ENCODE measurements around the gene MDFIC.

The MDFIC gene

GRCh38 chr7:115040057-115040456 is 118.2 kb downstream of the MDFIC start:
- DNase-seq (ENCODE audit: low read depth in 2 of 2): no peak

GRCh38 chr7:115040495-115040894 is 118.6 kb downstream of the MDFIC start:
- DNase-seq (ENCODE audit: low read depth in 2 of 2): no peak

GRCh38 chr7:115042596-115042995 is 120.7 kb downstream of the MDFIC start:
- no peak for DNase-seq (ENCODE audit: low read depth in 2 of 2)

GRCh38 chr7:115043605-115044004 is 121.7 kb downstream of the MDFIC start:
- no peak for DNase-seq (ENCODE audit: low read depth in 2 of 2)

- DNase-seq (ENCODE audit: low read depth in 2 of 2): no peak
Observed at GRCh38 chr7:115044224-115044623, 122.3 kb downstream of the MDFIC start.

GRCh38 chr7:115047958-115048720 is 126.2 kb downstream of the MDFIC start:
- no peak for DNase-seq (ENCODE audit: low read depth in 2 of 2)

- DNase-seq (ENCODE audit: low read depth in 2 of 2): no peak
Observed at GRCh38 chr7:115052706-115053105, 130.8 kb downstream of the MDFIC start.

GRCh38 chr7:115054478-115055065 is 132.7 kb downstream of the MDFIC start:
- DNase-seq (ENCODE audit: low read depth in 2 of 2): no peak

GRCh38 chr7:115056019-115056418 is 134.1 kb downstream of the MDFIC start:
- no peak for DNase-seq (ENCODE audit: low read depth in 2 of 2)

GRCh38 chr7:115058726-115059125 is 136.8 kb downstream of the MDFIC start:
- DNase-seq (ENCODE audit: low read depth in 2 of 2): no peak

GRCh38 chr7:115059321-115059720 is 137.4 kb downstream of the MDFIC start:
- no peak for DNase-seq (ENCODE audit: low read depth in 2 of 2)

GRCh38 chr7:115060095-115060870 is 138.4 kb downstream of the MDFIC start:
- no peak for DNase-seq (ENCODE audit: low read depth in 2 of 2)

- DNase-seq (ENCODE audit: low read depth in 2 of 2): no peak
Observed at GRCh38 chr7:115066050-115066449, 144.2 kb downstream of the MDFIC start.

- DNase-seq (ENCODE audit: low read depth in 2 of 2): no peak
Observed at GRCh38 chr7:115066634-115067033, 144.7 kb downstream of the MDFIC start.

GRCh38 chr7:115068220-115068619 is 146.3 kb downstream of the MDFIC start:
- DNase-seq (ENCODE audit: low read depth in 2 of 2): no peak
